ENCODE results near the gene CNTN2.

CNTN2 gene

DNA sequence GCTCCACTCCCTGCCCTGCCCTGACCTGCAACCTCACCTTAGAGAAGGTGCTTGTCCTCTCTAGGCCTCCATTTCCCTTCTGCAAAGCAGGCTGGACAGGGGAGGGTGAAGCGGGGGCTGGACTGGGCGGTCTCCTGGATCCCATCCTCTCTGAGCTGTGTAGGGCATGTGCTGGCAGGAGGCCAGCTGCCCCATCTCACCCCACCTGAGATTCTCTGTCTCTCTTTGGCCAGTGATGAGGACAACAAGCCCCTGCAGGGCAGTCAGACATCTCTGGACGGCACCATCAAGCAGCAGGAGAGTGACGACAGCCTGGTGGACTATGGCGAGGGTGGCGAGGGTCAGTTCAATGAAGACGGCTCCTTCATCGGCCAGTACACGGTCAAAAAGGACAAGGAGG lies 26.9 kb upstream of the CNTN2 start:
- no peak for DNase-seq
- Mint-ChIP-seq H3K4me1 (no peaks in the 10 kb centered on the region), H3K4me3 (no peak overlapping the region), H3K27ac (no peak overlapping the region), H3K27me3 (no peaks in the 10 kb centered on the region), H3K9me3 (no peaks in the 10 kb centered on the region)
- ATAC-seq, result no peak

GRCh38 chr1:205016584-205016983 lies 26.4 kb upstream of the CNTN2 start:
- Mint-ChIP-seq H3K4me3 (no peak overlapping the region), H3K27me3 (no peaks in the 10 kb centered on the region), H3K9me3 (no peaks in the 10 kb centered on the region), H3K4me1 (no peaks in the 10 kb centered on the region), H3K27ac (no peak overlapping the region)
- ATAC-seq (no peak), DNase-seq (no peak)

- no peak overlapping the region for H3K27ac Mint-ChIP-seq
- no peaks in the 10 kb centered on the region for H3K9me3 Mint-ChIP-seq
- H3K27me3 Mint-ChIP-seq, result no peaks in the 10 kb centered on the region
- DNase-seq (no peak), ATAC-seq (no peak)
- no peaks in the 10 kb centered on the region for H3K4me1 Mint-ChIP-seq
- no peak overlapping the region for H3K4me3 Mint-ChIP-seq
These were observed 26.0 kb upstream of the CNTN2 start for GRCh38 chr1:205017001-205017400.

DNA sequence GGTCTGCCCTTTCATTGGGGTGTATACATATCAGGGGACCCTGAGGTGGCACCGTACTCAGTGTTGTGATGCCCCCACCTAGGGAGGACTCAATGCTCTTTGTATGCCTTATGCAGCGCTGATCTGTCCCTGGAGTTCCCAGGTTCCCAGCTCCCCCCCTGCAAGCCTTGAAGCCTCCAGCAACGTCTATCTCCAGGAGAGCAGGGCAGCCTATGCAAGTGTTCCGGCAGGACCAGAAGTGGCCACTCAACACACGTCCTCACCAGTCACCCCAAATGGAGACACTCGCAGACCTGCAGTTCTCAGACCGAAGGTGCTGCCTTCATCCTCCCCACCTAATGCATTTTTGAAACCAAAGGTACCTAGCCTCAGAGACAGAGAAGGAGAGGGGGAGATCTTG lies 25.2 kb upstream of the CNTN2 start:
- no peak for DNase-seq
- Mint-ChIP-seq H3K27ac (no peak overlapping the region), H3K27me3 (no peaks in the 10 kb centered on the region), H3K4me1 (no peaks in the 10 kb centered on the region), H3K4me3 (no peak overlapping the region), H3K9me3 (no peaks in the 10 kb centered on the region)
- no peak for ATAC-seq

DNA sequence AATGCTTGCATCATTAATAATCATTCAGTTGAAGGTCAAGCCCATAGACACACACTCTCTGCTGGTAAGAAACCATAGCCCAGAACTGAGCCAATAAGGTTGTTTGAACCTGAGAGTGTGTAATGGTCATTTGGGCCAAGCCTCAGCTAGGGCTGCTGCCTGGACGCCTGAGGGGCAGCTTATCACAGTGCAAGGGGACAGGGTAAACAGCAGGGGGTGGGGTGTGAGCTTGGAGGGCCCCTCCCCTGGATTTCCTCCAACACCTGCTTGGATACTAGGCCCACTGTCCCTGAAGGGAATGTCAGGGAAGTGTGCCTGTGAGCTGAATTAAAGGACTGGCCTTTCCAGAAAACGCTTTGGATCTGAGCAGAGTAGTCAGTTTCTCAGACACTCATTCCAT lies 24.6 kb upstream of the CNTN2 start:
- no peak for DNase-seq
- Mint-ChIP-seq H3K27me3 (no peaks in the 10 kb centered on the region), H3K4me3 (no peak overlapping the region), H3K4me1 (no peaks in the 10 kb centered on the region), H3K9me3 (no peaks in the 10 kb centered on the region), H3K27ac (no peak overlapping the region)
- ATAC-seq, result no peak

GRCh38 chr1:205020466-205020865 lies 22.5 kb upstream of the CNTN2 start:
- Mint-ChIP-seq H3K4me3 (no peak overlapping the region), H3K4me1 (no peaks in the 10 kb centered on the region), H3K27ac (no peak overlapping the region), H3K27me3 (no peaks in the 10 kb centered on the region), H3K9me3 (no peaks in the 10 kb centered on the region)
- ATAC-seq (no peak), DNase-seq (no peak)

DNA sequence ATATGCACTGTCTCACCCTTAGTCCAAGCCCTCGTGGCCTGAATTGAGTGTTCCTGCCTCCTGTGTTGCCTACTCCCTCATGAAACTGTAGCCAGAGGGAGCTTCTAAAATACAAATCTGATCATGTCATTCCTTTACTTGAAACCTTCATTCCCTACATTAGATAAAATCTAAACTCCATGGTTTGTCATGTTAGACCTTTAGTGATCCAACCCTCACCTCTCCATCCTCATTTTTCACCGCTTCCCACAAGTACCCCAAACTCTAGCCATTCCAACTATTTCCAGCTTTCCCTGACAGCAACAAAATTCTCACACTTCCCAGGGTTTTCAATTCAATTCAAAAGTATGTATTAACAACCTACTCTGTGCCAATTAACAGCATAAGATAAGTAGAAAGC lies 18.3 kb upstream of the CNTN2 start:
- Mint-ChIP-seq H3K27ac (no peak overlapping the region), H3K4me1 (no peaks in the 10 kb centered on the region), H3K9me3 (no peaks in the 10 kb centered on the region), H3K4me3 (no peak overlapping the region), H3K27me3 (no peaks in the 10 kb centered on the region)
- no peak for ATAC-seq
- DNase-seq, result no peak

GRCh38 chr1:205025239-205025638 lies 17.8 kb upstream of the CNTN2 start:
- no peaks in the 10 kb centered on the region for H3K27me3 Mint-ChIP-seq
- no peaks in the 10 kb centered on the region for H3K4me1 Mint-ChIP-seq
- H3K9me3 Mint-ChIP-seq, result no peaks in the 10 kb centered on the region
- DNase-seq (no peak), ATAC-seq (no peak)
- peak overlapping the region in 1 of 2 donors; percentile 77 for H3K27ac Mint-ChIP-seq
- no peak overlapping the region for H3K4me3 Mint-ChIP-seq

- ATAC-seq, result no peak
- H3K27me3 Mint-ChIP-seq, result no peaks in the 10 kb centered on the region
- H3K27ac Mint-ChIP-seq, result no peak overlapping the region
- H3K4me3 Mint-ChIP-seq, result no peak overlapping the region
- DNase-seq, result no peak
- H3K9me3 Mint-ChIP-seq, result no peaks in the 10 kb centered on the region
- no peaks in the 10 kb centered on the region for H3K4me1 Mint-ChIP-seq
These were observed 16.8 kb upstream of the CNTN2 start for GRCh38 chr1:205026181-205026580.

GRCh38 chr1:205028390-205028789 lies 14.6 kb upstream of the CNTN2 start:
- DNase-seq, result no peak
- H3K27ac Mint-ChIP-seq, result no peak overlapping the region
- H3K4me1 Mint-ChIP-seq, result no peaks in the 10 kb centered on the region
- no peak for ATAC-seq
- H3K4me3 Mint-ChIP-seq, result no peak overlapping the region
- H3K27me3 Mint-ChIP-seq, result no peaks in the 10 kb centered on the region
- H3K9me3 Mint-ChIP-seq, result no peaks in the 10 kb centered on the region

DNA sequence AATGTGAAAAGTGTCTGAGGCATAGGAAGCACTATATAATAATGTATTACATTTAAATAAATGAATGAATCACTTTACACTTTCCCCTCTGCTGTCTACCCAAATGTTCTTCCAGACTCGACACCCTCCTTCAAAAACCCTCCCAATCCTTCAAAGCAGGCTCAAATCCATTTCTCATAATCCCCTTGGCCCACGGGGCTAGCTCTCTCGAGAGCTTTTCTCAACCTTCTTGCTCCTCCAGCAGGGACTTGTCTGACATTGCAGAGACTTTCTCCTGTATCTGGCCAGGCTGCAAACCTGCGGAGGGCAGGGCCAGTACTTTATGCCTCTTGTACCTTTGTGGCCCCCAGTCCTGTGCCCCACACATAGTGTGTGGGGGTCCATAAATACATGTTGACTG lies 14.1 kb upstream of the CNTN2 start:
- ATAC-seq (no peak), DNase-seq (no peak)
- no peaks in the 10 kb centered on the region for H3K27me3 Mint-ChIP-seq
- no peaks in the 10 kb centered on the region for H3K9me3 Mint-ChIP-seq
- peak overlapping the region in 1 of 2 donors; percentile 9 for H3K27ac Mint-ChIP-seq
- H3K4me1 Mint-ChIP-seq, result no peaks in the 10 kb centered on the region
- no peak overlapping the region for H3K4me3 Mint-ChIP-seq

DNA sequence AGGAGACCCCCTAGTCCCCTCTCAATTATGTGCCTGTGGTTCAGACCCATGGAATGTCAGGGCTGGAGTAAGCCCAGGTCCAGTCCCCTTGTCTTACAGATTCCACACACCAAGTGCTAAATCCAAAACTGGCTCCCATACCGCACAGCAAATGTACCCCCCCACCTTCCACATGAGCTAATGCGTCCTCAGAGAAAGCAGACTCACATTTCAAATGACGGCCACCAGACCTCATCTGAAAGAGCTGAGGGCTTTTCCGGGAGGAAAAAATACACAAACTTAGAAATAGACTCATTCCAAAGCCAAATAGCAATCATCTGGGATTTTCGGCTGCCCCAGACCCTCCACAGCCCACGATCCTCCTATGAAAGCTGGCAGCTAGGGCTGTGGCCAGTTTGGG lies 12.8 kb upstream of the CNTN2 start:
- DNase-seq (no peak), ATAC-seq (no peak)
- no peak overlapping the region for H3K4me3 Mint-ChIP-seq
- no peaks in the 10 kb centered on the region for H3K4me1 Mint-ChIP-seq
- no peaks in the 10 kb centered on the region for H3K9me3 Mint-ChIP-seq
- H3K27me3 Mint-ChIP-seq, result no peaks in the 10 kb centered on the region
- H3K27ac Mint-ChIP-seq, result peak overlapping the region in 1 of 2 donors; percentile 43

GRCh38 chr1:205030896-205031295 lies 12.1 kb upstream of the CNTN2 start:
- DNase-seq (no peak), ATAC-seq (no peak)
- H3K27me3 Mint-ChIP-seq, result no peaks in the 10 kb centered on the region
- no peak overlapping the region for H3K4me3 Mint-ChIP-seq
- no peaks in the 10 kb centered on the region for H3K9me3 Mint-ChIP-seq
- no peaks in the 10 kb centered on the region for H3K4me1 Mint-ChIP-seq
- no peak overlapping the region for H3K27ac Mint-ChIP-seq

DNA sequence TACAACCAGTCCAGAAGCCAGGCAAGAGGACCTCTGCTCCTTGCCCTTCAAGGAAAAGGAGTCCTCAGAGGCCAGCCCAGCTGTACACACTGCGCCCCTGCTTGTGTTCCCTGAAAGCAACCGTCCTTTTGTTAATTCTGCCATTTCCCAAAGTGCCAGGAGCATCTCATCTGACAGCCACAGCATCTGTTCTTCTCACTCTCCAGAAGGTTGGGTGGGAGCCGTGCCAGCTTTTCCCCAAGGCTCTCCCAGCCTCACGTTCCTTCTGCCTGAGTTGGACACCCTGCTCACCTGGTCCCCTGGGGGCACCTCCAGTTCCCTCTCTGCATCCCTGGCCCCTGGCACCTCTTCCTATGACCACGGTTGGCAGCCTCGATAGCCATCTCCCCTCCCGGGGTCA lies 10.5 kb upstream of the CNTN2 start:
- DNase-seq, result no peak
- Mint-ChIP-seq H3K27ac (no peak overlapping the region), H3K9me3 (no peaks in the 10 kb centered on the region), H3K4me3 (no peak overlapping the region), H3K4me1 (no peaks in the 10 kb centered on the region), H3K27me3 (no peaks in the 10 kb centered on the region)
- ATAC-seq, result no peak

GRCh38 chr1:205037539-205037938 lies 5.5 kb upstream of the CNTN2 start:
- Mint-ChIP-seq H3K9me3 (no peaks in the 10 kb centered on the region), H3K4me1 (no peaks in the 10 kb centered on the region), H3K4me3 (no peak overlapping the region), H3K27me3 (peaks cover 19% of the 10 kb centered on the region), H3K27ac (no peak overlapping the region)
- no peak for DNase-seq
- ATAC-seq, result no peak

GRCh38 chr1:205038132-205038786 lies 4.8 kb upstream of the CNTN2 start:
- Mint-ChIP-seq H3K27me3 (peaks cover 24% of the 10 kb centered on the region), H3K27ac (no peak overlapping the region), H3K4me1 (no peaks in the 10 kb centered on the region), H3K9me3 (no peaks in the 10 kb centered on the region), H3K4me3 (no peak overlapping the region)
- DNase-seq, result no peak
- ATAC-seq, result no peak

DNA sequence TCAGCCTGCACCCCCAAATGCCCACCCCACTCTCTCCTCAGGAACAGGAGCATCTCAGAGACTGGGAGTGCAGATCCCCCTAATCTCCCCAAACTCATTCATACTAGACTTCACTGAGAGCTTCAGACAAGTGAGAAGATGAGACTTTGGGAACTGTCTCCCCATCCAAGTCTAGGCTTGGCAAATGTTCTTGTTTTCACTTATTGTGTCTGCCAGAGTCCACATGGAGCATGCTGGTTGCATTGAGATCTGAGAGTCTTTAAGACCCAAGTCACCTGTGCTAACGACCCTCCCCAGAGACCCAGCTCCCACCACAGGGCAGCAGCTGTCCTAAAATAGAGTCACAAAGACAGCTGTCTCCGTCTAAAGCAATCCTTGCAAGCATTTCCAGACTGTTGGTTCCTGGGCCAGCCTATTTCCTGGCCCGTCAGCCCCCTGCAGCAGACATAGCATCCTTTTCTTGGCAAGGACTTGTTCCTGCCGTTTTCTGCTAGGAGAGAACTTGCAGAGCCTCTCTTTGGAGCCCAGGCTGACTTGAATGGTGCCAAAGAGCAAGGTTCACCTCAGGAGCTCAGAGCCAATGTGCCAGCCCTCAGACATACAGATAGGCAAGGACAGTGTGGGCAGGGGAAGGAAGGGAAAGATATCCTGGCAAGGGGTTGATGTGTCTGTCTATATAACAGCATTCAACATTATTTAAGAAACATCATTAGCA lies 1.9 kb upstream of the CNTN2 start:
- Mint-ChIP-seq H3K27ac (peak overlapping the region in 1 of 2 donors; percentile 8), H3K27me3 (peaks cover 53% of the 10 kb centered on the region), H3K4me3 (no peak overlapping the region)

More for the DNA sequence above, 1.9 kb upstream of the CNTN2 start:
- Mint-ChIP-seq H3K4me1 (no peaks in the 10 kb centered on the region), H3K9me3 (no peaks in the 10 kb centered on the region)
- DNase-seq (no peak), ATAC-seq (no peak)
